NOMO-1 (cell line): ENCODE measurements around the gene B9D1.
"Not testable (repeated sequence)": the region's sequence is repeated elsewhere in the genome, so short reads cannot be mapped to it uniquely, and the experiment has no call there.

Source experiments
- DNase-seq, 2 experiments: peaks; one replicate each; lab custom pipeline; 2025; ENCODE audit not compliant: unreplicated experiment in 2 of 2; lab: John Stamatoyannopoulos, UW

Gene B9D1

DNA sequence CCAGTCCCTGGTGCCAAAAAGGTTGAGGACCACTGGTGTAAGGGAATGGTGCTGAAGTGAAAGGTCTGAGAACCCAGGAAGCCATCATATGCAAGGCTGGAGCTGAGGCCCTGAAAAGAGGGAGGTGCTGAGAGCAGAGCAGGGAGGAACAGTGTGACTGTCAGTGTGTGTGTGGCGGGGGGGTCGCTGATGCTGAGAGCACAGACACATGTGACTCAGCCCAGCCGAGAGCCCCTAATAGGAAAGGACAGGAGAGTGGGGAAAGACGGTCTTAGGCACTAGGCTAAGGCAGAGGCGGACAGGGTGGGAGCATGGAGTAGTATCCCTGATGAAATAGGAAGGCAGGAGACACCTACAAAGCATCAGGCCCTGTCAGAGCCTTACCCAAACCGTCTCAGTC lies 1.2 kb downstream of the B9D1 start:
- no peak for DNase-seq

DNA sequence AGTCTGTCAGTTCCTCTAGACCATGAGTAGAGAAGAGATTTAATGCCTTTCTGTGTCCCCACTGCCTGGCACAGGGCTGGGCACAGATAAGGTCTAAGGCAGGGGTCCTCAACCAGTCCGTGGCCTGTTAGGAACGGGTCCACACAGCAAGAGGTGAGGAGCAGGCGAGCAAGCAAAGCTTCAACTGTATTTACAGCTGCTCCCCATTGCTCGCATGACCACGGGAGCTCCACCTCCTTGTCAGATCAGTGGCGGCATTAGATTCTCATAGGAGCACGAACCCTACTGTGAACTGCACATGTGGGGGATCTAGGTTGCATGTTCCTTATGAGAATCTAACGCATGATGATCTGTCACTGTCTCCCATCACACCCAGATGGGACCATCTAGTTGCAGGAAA lies 1.8 kb downstream of the B9D1 start:
- no peak for DNase-seq

DNA sequence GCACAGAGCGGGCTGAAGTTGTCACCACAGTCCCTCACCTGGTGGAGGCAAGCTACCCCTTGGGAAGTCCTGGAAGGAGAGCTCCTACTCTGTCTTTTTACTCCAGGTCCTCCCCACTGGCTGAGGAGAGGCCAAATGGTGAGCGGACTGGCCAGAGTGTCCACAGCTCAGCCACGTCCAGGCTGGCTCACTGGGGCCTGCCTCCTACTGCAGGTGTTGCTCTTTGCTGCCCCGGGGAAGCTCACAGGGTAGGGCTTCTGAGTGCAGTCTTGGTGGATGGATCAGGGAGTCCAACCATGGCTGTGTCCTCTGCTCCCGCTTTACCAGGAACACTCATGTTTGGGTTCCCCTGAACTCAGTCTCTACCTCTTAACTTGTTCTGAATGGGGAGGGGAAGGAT lies 2.7 kb downstream of the B9D1 start:
- DNase-seq = no peak

DNA sequence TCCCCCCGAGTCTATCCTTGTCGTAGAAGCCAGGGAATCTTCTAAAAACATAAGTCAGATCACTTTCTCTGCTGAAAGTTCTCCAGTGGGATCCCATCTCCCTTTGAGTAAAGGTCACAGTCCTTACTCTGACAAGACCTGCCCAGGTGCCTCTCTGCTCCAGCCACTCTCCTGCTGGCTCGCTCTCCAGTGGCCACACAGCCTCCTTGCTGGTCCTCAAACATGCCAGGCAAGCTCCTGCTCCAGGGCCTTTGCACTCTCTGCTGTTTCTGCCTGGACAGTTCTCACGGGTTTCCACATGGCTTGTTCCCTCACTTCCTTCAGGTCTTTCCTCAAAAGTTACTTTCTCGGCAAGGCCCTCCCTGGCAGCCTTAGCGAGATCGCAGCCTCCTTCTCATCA lies 3.4 kb downstream of the B9D1 start:
- no peak for DNase-seq

DNA sequence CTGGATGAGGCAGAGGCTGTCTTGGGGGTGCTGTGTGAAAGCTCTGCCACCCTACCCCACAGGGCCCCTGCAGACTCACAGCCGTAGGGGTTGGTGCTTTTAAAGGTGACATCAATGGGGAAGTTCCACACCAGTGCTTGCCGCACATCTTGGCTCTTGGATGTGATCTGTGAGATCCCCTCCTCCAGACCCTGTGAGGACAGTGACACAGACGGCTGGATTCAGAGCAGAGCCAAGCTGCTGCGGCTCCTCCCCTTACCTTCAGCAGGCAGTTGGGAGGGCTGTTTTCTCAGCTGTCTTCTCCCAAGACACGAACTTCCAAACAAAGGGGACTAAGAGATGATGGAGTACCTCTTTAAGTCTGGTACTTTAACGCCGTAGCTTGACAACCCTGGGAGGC lies 4.8 kb downstream of the B9D1 start:
- DNase-seq = no peak

DNA sequence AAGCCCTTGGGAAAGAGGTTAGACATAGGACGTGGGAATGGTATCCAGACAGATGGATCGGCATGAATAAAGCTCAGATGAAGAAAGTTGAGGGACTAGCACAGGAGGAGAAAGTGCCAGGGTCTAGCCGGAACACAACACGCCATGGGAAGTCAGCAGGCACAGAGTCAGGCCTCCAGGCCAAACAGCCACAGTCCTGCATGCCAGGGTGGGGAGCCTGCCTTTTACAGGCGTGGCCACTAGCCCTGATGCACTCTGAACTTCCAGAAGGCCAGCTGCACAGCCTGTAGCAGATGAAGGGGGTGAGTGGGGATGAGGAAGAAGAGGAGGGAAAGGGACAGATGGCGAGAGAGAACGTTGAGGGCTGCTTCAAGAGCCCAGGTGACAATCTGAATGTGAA lies 5.2 kb downstream of the B9D1 start:
- DNase-seq = no peak

DNA sequence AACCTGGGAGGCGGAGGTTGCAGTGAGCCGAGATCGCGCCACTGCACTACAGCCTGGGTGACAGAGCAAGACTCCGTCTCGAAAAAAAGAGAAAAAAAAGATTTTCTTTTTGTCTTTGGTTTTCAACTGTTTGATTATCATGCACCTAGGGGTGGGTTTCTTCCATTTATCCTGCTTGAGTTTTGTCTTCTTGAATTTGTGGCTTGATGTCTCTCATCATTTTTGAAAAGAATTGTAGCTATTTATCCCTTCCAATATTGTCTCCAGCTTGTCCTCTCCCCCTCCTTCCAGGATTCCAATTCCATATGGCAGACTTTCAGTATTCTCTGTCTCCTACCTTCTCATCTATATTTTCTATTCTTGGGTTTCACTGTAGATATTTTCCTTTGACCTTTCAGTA lies 7.8 kb downstream of the B9D1 start:
- DNase-seq = no peak

DNA sequence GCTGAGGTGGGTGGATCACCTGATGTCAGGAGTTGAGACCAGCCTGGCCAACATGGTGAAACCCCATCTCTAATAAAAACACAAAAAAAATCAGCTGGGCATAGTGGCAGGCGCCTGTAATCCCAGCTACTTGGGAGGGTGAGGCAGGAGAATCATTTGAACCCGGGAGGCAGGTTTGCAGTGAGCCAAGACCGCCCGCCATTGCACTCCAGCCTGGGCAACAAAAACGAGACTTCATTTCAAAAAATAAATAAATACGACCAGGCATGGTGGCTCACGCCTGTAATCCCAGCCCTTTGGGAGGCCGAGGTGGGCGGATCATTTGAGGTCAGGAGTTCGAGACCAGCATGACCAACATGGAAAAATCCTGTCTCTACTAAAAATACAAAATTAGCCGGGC lies 9.1 kb downstream of the B9D1 start:
- DNase-seq = not testable (repeated sequence)

DNA sequence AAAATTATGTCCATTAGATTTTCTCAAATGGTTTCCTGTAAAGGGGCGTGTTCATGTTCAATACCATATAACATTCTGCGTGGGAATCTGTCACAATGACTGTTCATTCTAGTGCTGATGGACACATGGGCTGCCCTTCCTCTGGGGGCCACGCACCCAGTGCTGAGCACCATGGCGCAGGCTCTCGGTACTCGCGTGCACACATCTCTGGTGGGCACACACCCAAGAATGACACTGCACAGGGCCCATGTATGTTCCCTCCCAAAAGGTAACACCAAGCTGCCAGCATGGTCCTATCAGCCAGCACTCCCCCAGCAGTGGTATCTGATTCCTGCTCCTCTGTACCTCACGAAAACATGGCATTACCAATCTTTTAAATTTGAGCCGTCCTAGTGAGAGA lies 13.7 kb downstream of the B9D1 start:
- no peak for DNase-seq

DNA sequence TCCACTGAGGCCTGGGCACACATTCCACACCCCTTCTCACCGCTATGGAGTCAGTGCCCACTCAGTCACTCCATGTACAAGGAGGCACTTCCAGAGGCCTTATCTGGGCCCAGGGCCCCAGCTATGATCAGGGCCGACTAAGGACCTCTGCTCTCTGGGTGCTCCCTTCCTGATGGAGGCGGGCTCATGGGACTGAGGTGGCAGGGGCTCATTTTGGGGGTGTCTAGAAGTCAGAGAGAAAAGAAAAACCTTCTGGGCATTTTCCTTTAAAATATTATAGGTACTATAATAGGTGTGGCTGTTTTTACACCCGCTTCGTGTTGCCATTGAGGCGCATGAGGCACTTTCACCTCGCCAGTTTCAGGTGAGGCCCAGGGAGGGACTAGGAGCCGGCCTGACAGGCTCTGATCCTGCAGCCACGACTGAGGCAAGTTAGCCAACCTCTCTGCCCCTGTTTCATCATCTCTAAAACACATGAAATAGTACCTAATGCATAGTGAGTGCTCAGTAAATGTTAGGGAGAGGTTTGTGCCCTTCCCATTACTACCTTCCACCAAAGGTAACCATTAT lies 14.4 kb downstream of the B9D1 start:
- DNase-seq = no peak

DNA sequence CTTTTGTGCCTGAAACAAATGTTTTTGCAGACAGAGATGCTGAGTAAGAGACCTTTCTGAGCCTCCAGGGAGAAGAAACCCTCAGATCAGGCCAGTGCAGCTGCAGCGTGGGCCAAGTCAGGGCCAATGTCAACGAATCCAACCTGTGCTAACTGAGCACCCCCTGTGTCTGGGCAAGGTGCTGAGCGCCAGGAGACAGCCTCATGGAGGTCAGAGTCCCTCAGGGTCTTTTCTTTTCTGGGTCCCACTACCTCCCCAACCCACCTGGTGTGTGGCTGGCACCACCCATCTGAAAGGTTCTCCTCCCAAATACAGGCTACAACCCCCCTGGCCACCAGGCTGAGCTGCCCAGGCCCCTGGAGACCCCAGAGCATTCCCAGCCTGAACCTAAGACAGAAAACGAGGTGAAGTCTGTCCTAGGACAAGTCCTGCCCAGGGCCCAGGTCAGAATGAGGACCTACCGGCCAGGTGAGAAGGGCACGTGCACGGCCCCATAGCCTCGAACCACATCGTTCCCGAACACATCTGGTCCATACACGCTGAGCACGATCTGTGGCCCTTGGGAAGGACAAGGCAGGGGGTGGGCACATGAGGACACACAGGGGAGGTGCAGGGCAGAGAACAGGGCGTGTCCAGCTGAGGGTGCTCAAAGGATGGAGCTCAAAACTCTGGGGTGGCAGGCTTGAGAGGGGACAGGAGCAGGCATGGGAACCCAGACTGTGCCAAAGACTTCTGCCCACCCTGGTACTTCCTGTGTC lies 15.0 kb downstream of the B9D1 start:
- no peak for DNase-seq

DNA sequence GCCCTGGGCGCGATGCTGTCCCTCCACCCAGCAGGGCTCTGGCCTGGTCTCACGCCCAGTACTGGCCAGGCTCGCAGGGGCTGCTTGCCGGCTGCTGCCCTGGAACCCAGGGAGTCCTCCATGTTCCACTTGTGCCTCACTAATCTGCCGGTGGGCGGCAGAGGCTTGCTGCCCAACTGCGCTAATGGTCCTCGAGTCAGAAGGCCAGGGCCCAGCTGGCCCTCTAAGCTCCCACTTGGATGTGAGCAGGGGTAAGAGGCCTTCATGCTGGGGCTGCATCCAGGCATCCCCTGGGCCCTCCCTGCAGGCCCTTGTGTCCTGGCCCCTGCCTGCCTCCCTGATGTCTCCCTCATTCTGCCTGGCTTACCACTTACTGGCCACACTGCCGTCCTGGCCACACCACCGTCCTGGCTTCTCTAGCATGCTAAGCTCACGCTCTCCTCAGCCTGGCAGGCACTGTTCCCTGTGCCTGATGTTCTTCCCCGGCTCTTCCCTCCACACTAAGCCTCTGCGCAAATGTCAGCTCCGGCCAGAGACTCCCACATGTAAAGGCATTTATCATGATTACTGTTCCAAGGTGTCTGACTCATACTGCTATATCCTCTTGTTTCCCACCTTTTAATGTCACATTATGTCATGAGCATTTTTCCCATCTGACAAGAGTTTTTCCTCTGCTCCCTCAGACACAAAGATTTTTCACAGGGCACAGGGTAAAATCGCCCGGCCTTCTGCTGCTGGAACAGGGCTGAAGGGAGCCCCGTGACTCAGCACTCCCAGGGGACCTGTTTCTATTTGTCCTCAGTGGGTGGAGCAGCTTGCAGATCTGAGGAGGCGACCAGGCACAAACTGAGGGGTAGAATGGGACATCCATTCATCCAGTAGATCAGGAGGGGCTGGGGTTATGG lies 15.9 kb downstream of the B9D1 start:
- DNase-seq = no peak

DNA sequence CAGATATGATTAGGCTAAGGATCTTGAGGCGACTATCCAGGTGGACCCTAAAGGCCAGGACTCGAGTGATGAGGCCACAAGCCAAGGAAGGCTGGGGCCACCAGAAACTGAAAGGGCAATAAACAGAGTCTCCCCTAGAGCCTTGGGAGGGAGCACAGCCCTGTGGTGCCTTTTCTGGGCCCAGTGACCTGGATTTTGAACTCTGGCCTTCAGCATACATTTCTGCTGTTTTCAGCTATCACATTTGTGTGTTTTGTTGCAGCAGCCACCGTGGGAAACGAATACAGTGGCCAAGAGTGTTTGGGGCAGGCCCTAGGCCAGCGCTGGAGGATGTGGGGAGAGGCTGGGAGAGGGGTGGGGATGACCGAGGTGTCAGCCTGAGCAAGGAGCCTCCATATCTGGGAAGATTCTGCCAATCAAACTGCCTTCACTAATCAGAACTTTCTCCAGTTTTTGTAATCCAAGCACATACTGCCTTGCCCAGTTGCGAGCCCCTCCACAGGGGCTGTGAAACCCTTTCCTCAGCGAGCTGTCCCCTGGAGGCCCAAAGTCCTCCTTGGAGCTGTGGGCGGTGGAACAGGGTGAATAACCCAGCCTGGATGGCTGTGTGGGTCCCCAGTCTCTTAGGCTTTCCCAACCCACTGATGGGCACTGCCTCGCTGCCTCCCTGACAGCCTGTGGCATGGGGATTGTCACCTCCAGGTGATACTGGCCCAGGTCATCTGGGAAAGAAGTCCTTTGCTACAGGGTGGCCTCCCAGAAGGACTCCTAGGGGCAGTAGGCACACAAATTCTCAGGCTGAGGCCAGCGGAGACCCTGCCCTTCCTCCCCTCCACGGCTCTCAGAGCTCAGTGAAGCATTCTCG lies 16.8 kb downstream of the B9D1 start:
- no peak for DNase-seq

DNA sequence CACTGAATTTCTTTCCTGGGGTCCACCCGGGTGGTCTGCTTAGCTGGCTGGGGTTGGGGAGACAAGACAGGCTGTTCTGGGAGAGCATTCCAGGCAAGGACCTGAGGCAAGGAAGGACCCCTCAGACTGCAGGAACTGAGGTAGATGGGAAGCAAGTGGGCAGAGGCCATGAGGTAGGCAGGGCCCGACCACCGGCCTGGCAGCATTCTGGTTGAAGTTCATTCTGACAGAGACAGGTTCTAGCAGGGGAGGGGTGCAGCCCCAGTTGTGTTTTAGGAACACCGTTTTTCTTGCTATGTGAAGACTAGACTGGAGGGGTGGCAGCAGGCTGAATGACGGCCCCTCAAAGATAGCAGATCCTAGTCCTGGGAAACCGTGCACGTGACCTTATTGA lies 17.5 kb downstream of the B9D1 start:
- no peak for DNase-seq

DNA sequence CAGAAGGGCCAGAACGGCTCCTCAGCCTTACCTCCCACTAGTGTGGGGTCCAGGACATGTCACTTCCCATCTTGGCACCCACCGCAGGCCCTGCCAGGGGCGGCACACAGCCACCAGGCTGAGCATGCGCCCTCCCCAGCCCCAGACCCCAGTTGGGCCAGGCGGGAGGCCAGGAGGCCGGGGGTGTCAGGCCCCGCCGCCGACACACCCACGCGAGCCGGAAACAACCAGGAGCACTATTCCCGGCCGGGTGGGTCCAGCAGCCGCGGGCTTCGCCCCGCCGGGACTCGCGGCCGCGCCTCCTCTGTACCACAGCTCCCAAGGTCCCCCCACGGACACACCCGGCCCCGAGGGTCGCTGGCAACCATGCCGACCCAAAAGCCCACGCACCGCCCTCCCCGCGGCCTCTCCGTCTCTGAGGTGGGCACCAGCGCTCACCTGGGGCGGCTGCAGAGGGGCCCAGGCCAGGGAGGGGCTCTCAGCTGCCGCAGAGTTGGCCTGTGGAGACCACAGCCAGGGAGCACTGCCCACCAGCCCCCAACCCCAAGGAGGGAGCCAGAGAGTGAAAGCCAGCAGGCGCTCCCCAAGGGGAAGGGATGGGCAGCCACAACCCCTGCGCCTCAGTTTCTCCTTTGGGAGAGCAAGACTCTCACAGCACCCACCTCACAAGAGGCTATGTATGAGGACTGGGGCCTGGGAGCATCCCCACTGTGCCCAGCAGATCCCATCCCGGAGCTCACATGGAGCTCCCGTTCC lies 18.0 kb downstream of the B9D1 start:
- no peak for DNase-seq

DNA sequence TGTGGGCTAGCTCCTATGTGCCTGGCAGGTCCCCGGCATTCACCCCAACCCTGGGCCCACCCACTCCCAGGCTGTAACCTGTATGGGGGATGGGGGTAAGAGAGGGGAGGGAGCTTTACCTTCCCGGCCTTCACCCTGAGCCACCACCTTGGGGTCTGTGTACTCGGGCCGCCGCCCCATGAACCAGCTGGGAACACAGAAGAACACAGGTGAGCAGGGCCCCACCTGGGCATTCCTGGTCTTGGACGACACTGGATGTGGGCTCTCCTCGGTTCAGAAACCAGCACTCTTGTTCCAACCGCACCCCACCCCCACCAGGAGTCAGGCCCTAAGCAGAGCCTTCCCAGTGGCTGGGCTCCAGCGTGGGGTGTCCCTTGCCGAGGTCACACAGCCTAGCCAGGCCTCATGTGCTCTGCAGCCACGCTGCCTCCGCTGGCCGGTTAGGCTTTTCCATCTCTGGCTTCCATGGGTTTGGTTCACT lies 18.8 kb downstream of the B9D1 start:
- no peak for DNase-seq

DNA sequence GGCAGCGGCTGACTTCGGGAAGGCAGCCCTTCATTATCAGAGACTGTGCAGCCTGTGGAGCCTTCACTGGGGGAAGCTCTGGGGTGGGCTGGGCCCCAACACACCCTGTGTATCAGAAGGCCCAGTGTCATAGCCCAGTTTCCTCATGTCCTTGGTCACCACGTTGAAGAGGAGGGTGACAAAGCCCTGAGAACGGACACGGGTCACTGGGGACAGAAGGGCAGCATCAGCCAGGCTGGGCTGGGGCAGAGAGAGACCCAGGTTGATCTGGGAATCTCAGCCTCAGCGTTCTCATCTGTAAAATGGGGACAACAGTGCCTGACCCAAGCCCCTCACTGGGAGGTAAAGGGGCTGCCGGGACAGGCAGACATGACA lies 19.3 kb downstream of the B9D1 start:
- no peak for DNase-seq

DNA sequence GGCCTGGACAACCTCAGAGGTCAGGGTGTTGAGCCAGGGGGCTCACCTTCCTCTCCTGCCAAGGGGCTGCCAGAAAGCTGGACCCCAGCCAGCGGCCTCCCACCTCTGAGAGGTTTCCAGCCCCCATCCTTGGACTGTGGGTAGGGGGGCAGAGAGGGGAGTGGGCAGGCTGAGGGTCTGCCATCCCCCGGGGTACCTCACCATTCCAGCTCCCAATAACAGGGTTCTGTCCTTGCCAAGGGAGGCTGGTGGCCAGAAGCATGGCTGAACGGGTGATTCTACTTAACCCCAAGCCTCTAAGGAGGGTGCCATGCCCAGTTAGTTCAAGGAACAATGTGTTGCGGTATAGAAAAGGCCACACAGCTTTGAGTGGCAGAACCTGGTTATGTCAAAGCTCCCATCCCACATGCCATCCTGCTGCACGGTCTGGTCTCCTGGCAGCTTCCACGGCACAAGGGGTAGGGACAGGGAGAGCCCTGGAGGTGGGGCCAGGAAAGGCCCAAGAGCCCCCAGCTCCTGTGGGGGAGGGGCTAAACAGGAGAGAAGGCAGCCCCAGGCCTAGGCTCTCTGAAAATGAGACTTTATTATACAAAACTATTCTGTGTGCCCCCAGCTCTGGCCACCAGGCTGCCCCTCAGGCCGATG lies 19.8 kb downstream of the B9D1 start:
- no peak for DNase-seq
